Neural progenitor cell (in vitro differentiated cells): ENCODE measurements around the gene GBF1.

ENCODE experiments used
- CTCF ChIP-seq: fragments of 200-600 bp; sonication (generic); IDR thresholded peaks from 2 replicates; pipeline ENCODE4 v1.5.1; 2017; ENCODE audit warnings: antibody characterized with exemption, mild to moderate bottlenecking
- EZH2phosphoT487 ChIP-seq: fragments of 200-600 bp; sonication (generic); IDR thresholded peaks from 2 replicates; pipeline ENCODE4 v1.6.1; 2017; ENCODE audit warnings: antibody characterized with exemption

- no peak for TF ChIP-seq CTCF
- TF ChIP-seq EZH2phosphoT487, result no peak
Measured at GRCh38 chr10:102429468-102429867, 184.1 kb downstream of the GBF1 start.
